Smooth muscle cell (in vitro differentiated cells): Measurements from ENCODE around the gene SAMD8. TPM values are rescaled to one million over a fixed set of nuclear protein-coding genes. Genes with fewer than 3 reads are reported as not detected.
A peak's percentile ranks its signal among the peaks of the same experiment; 100 is the strongest.
"Not testable (repeated sequence)": the region's sequence is repeated elsewhere in the genome, so short reads cannot be mapped to it uniquely, and the experiment has no call there.

Experiments used
- DNase-seq: peaks from one replicate; lab custom pipeline; 2025; ENCODE audit not compliant: unreplicated experiment; lab: John Stamatoyannopoulos, UW
- H2AFZ ChIP-seq: fragments of 200-600 bp; sonication (generic); 2 replicates; pipeline ENCODE4 v1.6.0; 2016; ENCODE audit warnings: antibody characterized with exemption, low read depth, mild to moderate bottlenecking
- H3F3A ChIP-seq: fragments of 200-600 bp; sonication (generic); 2 replicates; pipeline ENCODE4 v1.6.0; 2017; ENCODE audit warnings: antibody characterized with exemption, low read depth
- H3K27ac ChIP-seq: fragments of 200-600 bp; sonication (generic); 2 replicates; pipeline ENCODE4 v1.5.1; 2016; ENCODE audit warnings: low read depth, mild to moderate bottlenecking
- H3K27me3 ChIP-seq: fragments of 200-600 bp; sonication (generic); 2 replicates; pipeline ENCODE4 v1.6.1; 2016; ENCODE audit warnings: low read depth, mild to moderate bottlenecking
- H3K36me3 ChIP-seq: fragments of 200-600 bp; sonication (generic); 2 replicates; pipeline ENCODE4 v1.5.1; 2016; ENCODE audit warnings: low read depth
- H3K4me1 ChIP-seq: fragments of 200-600 bp; sonication (generic); 2 replicates; pipeline ENCODE4 v1.5.1; 2016; ENCODE audit warnings: low read depth
- H3K4me2 ChIP-seq: fragments of 200-600 bp; sonication (generic); 2 replicates; pipeline ENCODE4 v1.6.0; 2016; ENCODE audit warnings: mild to moderate bottlenecking
- H3K4me3 ChIP-seq: fragments of 200-600 bp; sonication (generic); 2 replicates; pipeline ENCODE4 v1.5.1; 2016; ENCODE audit warnings: mild to moderate bottlenecking
- H3K79me2 ChIP-seq: fragments of 200-600 bp; sonication (generic); 2 replicates; pipeline ENCODE4 v1.6.0; 2016; ENCODE audit warnings: low read depth, mild to moderate bottlenecking
- H3K9ac ChIP-seq: fragments of 200-600 bp; sonication (generic); 2 replicates; pipeline ENCODE4 v1.6.0; 2016; ENCODE audit warnings: low read depth
- H3K9me3 ChIP-seq: fragments of 200-600 bp; sonication (generic); replicated peaks from 2 replicates; pipeline ENCODE4 v1.5.1; 2016; ENCODE audit warnings: low read depth
- H4K20me1 ChIP-seq: fragments of 200-600 bp; sonication (generic); 2 replicates; pipeline ENCODE4 v1.6.0; 2016; ENCODE audit warnings: low read depth
- WGBS: methylation state at CpG from one replicate; pipeline ENCODE4 v1.1.7; 2016; ENCODE audit warnings: low lambda C conversion rate; 5-methylcytosine and 5-hydroxymethylcytosine counted together
- polyA plus RNA-seq: library from polyadenylated mRNA; unstranded; fragments of >200 nt; fragmentation: Nextera tagmentation; extraction: Ambion mirVana; gene quantifications from 2 replicates; pipeline ENCODE4 v1.2.1, GENCODE V29; 2016
- total RNA-seq: library from RNA; depleted of rRNA; stranded (reverse); fragments of >200 nt; gene quantifications from 2 replicates; pipeline ENCODE4 v1.2.3, GENCODE V29; 2014
- TF ChIP-seq, protein P1 (sequence below): fragments of 200-600 bp; sonication (generic); IDR thresholded peaks from 2 replicates; pipeline ENCODE4 v1.5.1; 2017; ENCODE audit warnings: borderline replicate concordance, mild to moderate bottlenecking, antibody characterized with exemption; ENCODE audit not compliant: insufficient read depth, poor library complexity, severe bottlenecking

Gene SAMD8
- total and polyA plus RNA-seq, 2 experiments from 2014 or later, result 7.4 to 30.1 TPM

DNA sequence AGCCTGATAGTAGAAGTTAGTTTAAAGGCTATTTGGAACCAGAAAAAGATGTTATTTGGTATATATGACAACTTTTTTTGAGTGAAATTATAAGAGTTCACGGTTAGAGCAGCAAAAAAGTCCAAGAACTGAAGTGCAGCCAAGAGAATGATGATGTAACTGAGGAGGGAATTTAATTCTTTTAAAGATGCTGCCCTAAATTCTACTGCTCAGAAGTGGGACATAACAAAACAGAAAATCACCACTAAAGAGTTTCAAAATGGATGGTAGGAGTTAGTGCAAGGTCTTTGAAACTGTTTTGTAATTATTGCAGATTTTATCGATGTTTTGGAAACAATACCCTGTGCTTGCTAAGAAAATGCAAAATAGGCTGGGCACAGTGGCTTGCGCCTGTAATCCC, 6.5 kb downstream of the SAMD8 start:
- WGBS, result 89% methylated on average over 3 of the region's 3 CpGs
- H2AFZ ChIP-seq, result no peak overlapping the region
- H3K27me3 ChIP-seq, result no peaks in the 10 kb centered on the region
- peaks cover 3% of the 10 kb centered on the region for H3F3A ChIP-seq
- no peak overlapping the region for H3K4me2 ChIP-seq
- DNase-seq, result no peak
- H4K20me1 ChIP-seq, result peaks cover 99% of the 10 kb centered on the region
- no peak overlapping the region for H3K9ac ChIP-seq
- TF ChIP-seq, protein P1, sequence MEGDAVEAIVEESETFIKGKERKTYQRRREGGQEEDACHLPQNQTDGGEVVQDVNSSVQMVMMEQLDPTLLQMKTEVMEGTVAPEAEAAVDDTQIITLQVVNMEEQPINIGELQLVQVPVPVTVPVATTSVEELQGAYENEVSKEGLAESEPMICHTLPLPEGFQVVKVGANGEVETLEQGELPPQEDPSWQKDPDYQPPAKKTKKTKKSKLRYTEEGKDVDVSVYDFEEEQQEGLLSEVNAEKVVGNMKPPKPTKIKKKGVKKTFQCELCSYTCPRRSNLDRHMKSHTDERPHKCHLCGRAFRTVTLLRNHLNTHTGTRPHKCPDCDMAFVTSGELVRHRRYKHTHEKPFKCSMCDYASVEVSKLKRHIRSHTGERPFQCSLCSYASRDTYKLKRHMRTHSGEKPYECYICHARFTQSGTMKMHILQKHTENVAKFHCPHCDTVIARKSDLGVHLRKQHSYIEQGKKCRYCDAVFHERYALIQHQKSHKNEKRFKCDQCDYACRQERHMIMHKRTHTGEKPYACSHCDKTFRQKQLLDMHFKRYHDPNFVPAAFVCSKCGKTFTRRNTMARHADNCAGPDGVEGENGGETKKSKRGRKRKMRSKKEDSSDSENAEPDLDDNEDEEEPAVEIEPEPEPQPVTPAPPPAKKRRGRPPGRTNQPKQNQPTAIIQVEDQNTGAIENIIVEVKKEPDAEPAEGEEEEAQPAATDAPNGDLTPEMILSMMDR, result no peak
- H3K4me1 ChIP-seq, result peaks cover 8% of the 10 kb centered on the region
- H3K4me3 ChIP-seq, result no peak overlapping the region
- H3K9me3 ChIP-seq, result no peaks in the 10 kb centered on the region
- no peaks in the 10 kb centered on the region for H3K36me3 ChIP-seq
- peak overlapping the region; percentile 3 for H3K27ac ChIP-seq
- peaks cover 98% of the 10 kb centered on the region for H3K79me2 ChIP-seq

DNA sequence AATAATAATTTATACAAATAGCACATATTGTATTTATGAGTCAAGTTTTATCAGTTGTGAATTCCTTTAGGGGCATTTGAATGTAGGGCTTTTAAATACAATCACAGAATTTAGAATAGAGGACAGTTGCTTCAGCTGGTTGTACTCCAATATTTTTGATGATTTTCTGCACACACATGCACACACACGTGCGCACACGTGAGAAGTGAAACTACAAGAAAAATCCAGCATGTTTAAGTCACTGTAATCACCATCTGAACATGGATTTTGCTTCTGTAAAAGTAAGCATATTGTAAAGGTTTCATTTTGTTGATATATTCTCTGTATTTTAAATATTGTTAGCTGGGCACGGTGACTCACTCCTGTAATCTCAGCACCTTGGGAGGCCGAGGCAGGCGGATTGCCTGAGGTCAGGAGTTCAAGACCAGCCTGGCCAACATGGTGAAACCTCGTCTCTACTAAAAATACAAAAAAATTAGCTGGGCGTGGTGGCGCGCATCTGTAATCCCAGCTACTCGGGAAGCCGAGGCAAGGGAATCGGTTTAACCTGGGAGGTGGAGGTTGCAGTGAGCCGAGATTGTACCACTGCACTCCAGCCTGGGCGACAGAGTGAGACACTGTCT, 8.1 kb downstream of the SAMD8 start:
- not testable (repeated sequence) for H3K27me3 ChIP-seq, H3K9me3 ChIP-seq, H3K9ac ChIP-seq, DNase-seq, H3K4me1 ChIP-seq, H3K36me3 ChIP-seq, H2AFZ ChIP-seq, H3F3A ChIP-seq, H3K4me2 ChIP-seq, H3K4me3 ChIP-seq, H3K27ac ChIP-seq
- peaks cover 96% of the 10 kb centered on the region for H3K79me2 ChIP-seq
- H4K20me1 ChIP-seq, result peaks cover 99% of the 10 kb centered on the region
- 88% methylated on average over 15 of the region's 15 CpGs for WGBS

DNA sequence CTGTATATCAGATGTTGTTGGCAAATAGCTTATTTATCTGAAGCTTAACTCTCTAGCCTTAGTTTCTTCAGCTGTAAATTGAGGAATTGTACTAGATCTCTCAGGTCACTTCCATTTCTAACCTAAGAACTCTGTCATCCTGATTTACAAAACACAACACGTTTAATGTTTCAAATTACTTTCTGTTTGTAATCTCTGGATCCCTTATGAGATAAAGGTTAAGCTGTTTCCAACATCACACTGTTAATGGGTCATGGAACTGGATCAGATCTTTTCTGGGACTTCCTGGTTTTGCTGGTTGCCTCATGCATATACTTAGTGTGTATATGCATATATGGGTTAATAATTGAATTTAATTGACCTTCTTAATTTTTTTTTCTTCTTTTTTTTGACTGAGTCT, 9.9 kb downstream of the SAMD8 start:
- Histone ChIP-seq H3K4me3 (no peak overlapping the region), H3K27ac (no peak overlapping the region), H3K4me2 (no peak overlapping the region), H2AFZ (no peak overlapping the region), H4K20me1 (peaks cover 99% of the 10 kb centered on the region), H3K79me2 (peaks cover 86% of the 10 kb centered on the region), H3K36me3 (no peaks in the 10 kb centered on the region), H3K4me1 (peaks cover 4% of the 10 kb centered on the region), H3K9me3 (no peaks in the 10 kb centered on the region), H3F3A (peaks cover 1% of the 10 kb centered on the region), H3K9ac (no peak overlapping the region), H3K27me3 (no peaks in the 10 kb centered on the region)
- TF ChIP-seq, protein P1, result no peak
- no peak for DNase-seq
- WGBS, result 55% methylated on average over 1 of the region's 1 CpG

DNA sequence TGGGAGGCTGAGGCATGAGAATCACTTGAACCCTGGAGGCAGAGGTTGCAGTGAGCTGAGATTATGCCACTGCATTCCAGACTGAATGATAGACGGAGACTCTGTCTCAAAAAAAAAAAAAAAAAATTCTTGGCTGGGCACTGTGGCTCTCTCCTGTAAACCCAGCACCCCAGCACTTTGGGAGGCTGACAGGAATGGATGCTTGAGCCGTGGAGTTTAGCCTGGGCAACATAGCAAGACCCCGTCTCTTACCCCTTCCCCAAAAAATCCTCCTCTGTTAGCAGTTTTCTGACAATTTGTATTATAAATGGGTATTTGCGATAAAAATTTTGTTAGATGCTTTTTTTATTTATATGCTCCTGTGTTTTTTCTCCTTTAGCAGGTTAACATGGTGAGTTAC, 11.0 kb downstream of the SAMD8 start:
- no peaks in the 10 kb centered on the region for H3K36me3 ChIP-seq
- 94% methylated on average over 4 of the region's 4 CpGs for WGBS
- H3F3A ChIP-seq, result peaks cover 4% of the 10 kb centered on the region
- no peak overlapping the region for H3K9ac ChIP-seq
- TF ChIP-seq, protein P1, result no peak
- no peak overlapping the region for H3K4me3 ChIP-seq
- no peak overlapping the region for H3K4me2 ChIP-seq
- no peak overlapping the region for H2AFZ ChIP-seq
- DNase-seq, result no peak
- no peak overlapping the region for H3K27ac ChIP-seq
- peaks cover 99% of the 10 kb centered on the region for H4K20me1 ChIP-seq
- no peaks in the 10 kb centered on the region for H3K9me3 ChIP-seq
- H3K27me3 ChIP-seq, result no peaks in the 10 kb centered on the region
- peaks cover 4% of the 10 kb centered on the region for H3K4me1 ChIP-seq
- H3K79me2 ChIP-seq, result peaks cover 81% of the 10 kb centered on the region
